ENCODE results near the gene SSU72.

SSU72 gene

DNA sequence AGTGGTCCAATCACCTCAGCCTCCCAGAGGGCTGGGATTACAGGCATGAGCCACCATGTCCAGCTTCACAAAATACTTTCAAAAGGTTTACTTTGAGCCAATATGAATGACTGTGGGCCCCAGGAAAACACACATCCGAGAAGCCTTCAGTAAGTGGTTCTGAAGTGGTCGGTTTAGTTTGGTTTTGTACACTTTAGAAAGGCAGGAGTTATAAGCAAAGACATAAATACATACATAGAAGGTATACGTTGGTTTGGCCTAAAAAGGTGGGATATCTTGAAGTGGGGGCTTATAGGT lies 37.4 kb upstream of the SSU72 start:
- in situ Hi-C loops (cut with MboI; ENCODE audit: low pct_unique_long_range_greater_than_20kb, low sequenced_read_pairs, unreplicated experiment): no loop called here
- TF ChIP-seq CTCF (IDR thresholded peaks at IDR 0.05; ENCODE audit: extremely low read depth, insufficient read depth, missing control alignments): no peak
- no peak for DNase-seq (ENCODE audit: low spot score)

DNA sequence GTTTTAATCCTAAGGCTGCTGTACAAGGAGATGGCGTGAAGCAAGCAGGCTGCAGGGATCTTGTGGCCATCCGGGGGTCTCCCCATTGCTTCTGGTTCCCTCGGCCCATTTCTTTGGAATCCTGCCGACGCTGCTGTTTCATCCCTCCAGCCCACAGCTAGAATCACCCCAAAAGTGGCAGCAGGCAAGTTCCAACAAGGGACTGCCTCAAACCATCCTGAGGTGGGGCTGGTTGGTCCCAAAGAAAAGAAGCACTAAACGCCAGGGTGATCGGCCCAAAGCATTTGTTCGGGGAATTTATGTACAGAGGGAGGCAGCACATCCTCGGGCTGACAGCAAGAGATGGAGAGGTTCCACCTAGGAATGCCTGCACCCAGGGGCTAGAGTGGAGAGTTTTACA lies 36.1 kb upstream of the SSU72 start:
- in situ Hi-C loops (cut with MboI; ENCODE audit: low pct_unique_long_range_greater_than_20kb, low sequenced_read_pairs, unreplicated experiment): no loop called here
- DNase-seq (ENCODE audit: low spot score): no peak
- TF ChIP-seq CTCF (IDR thresholded peaks at IDR 0.05; ENCODE audit: extremely low read depth, insufficient read depth, missing control alignments): no peak

GRCh38 chr1:1609822-1610485 lies 35.3 kb upstream of the SSU72 start:
- in situ Hi-C loops (cut with MboI; ENCODE audit: low pct_unique_long_range_greater_than_20kb, low sequenced_read_pairs, unreplicated experiment): no loop called here
- TF ChIP-seq CTCF (IDR thresholded peaks at IDR 0.05; ENCODE audit: extremely low read depth, insufficient read depth, missing control alignments): no peak
- no peak for DNase-seq (ENCODE audit: low spot score)

DNA sequence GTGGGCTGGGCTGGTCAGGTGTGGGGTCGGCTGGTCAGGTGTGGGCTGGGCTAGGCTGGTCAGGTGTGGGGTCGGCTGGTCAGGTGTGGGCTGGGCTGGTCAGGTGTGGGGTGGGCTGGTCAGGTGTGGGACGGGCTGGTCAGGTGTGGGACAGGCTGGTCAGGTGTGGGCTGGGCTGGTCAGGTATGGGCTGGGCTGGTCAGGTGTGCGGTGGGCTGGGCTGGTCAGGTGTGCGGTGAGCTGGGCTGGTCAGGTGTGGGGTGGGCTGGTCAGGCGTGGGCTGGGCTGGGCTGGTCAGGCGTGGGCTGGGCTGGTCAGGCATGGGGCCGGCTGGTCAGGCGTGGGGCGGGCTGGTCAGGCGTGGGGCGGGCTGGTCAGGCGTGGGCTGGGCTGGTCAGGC lies 31.6 kb upstream of the SSU72 start:
- DNase-seq (ENCODE audit: low spot score): no peak
- no peak for TF ChIP-seq CTCF (IDR thresholded peaks at IDR 0.05; ENCODE audit: extremely low read depth, insufficient read depth, missing control alignments)
- in situ Hi-C loops (cut with MboI; ENCODE audit: low pct_unique_long_range_greater_than_20kb, low sequenced_read_pairs, unreplicated experiment): no loop called here

- in situ Hi-C loops (cut with MboI; ENCODE audit: low pct_unique_long_range_greater_than_20kb, low sequenced_read_pairs, unreplicated experiment): no loop called here
- no peak for TF ChIP-seq CTCF (IDR thresholded peaks at IDR 0.05; ENCODE audit: extremely low read depth, insufficient read depth, missing control alignments)
- no peak for DNase-seq (ENCODE audit: low spot score)
Observed at GRCh38 chr1:1605724-1606123, 31.1 kb upstream of the SSU72 start.

DNA sequence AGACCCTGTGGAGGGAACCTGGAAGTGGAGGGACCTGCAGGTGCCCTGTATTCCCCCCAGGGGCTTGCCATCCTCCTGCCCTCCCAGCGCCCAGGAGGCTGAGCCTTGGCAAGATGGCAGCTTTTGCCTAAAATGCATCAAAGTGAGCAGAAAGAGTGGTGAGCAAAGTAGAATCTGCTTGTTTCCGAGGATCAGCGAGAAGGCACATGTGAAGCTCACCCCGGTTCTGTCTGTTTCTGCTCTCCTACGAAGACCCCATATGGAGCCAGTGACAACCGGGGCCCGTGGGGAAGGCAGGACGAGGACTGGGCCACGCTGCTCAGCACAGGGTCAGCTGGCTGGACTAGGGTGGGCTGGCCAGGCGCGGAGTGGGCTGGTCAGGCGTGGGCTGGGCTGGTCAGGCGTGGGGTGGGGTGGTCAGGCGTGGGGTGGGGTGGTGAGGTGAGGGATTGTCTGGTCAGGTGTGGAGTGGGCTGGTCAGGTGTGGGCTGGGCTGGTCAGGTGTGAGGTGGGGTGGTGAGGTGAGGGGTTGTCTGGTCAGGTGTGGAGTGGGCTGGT lies 30.4 kb upstream of the SSU72 start:
- no peak for TF ChIP-seq CTCF (IDR thresholded peaks at IDR 0.05; ENCODE audit: extremely low read depth, insufficient read depth, missing control alignments)
- in situ Hi-C loops (cut with MboI; ENCODE audit: low pct_unique_long_range_greater_than_20kb, low sequenced_read_pairs, unreplicated experiment): no loop called here
- DNase-seq (ENCODE audit: low spot score): no peak

All from GM13977 (cell line).